Ecto neural progenitor cell (in vitro differentiated cells): ENCODE data around the gene RABGAP1L.

Experiments used
- DNase-seq: peaks from one replicate; pipeline ENCODE4 v3.0.0-alpha.2; 2018; ENCODE audit warnings: low spot score

Gene RABGAP1L

DNA sequence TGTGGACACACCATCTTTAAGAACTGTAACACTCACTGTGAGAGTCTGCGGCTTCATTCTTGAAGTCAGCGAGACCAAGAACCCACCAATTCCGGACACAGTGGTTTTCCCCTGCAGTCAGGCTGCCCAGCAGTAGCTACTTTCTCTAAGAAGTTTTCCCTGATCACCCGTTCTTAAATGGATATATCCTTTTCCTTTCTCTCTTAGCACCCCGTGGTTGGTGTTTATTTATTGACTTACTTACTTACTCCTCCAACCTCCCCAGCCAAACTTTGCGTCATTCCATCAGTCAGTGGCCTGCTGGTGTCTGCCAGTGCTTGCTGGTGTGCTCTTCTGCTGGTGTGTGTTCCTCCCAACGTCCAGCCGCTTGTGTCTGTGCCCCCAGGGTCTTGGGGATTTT lies 553.2 kb downstream of the RABGAP1L start:
- no peak for DNase-seq

- no peak for DNase-seq
Measured at GRCh38 chr1:174713796-174714195, 554.5 kb downstream of the RABGAP1L start.

DNA sequence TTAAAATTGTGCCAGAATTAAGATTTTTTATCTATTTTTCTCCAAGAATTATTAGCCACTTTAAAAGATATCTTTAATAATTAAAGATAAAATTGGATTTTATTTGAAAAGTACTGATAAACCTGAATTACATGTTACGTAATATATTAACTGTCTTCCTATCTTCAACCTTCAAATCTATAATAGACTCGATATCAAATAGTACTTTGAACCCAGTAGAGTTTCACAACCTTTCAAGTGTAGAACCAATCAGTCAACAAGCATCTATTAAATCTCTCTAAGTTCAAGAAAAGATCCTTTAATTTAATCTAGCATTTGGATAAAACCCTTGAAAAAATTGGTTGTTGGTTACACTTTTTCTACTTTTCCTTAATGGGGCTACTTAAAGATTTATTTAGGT lies 559.9 kb downstream of the RABGAP1L start:
- DNase-seq = no peak

DNA sequence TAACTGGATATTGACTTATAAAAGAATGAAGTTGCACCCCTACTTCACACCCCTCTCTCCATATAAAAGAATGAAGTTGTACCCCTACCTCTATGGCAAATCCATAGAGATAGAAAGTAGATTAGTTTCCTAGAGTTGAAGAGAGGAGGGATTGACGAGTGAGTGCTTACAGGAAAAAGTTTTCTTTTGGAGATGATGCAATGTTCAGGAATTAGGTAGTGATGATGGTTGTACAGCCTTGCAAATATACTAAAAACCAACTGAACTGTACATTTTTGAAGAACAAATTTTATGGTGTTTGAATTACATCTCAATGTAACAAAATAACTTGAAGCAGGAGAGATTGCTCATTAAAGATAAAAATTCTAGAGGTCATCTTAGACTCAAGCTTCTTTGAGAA lies 561.3 kb downstream of the RABGAP1L start:
- no peak for DNase-seq

- DNase-seq = no peak
Measured at GRCh38 chr1:174721246-174721645, 561.9 kb downstream of the RABGAP1L start.

- DNase-seq = no peak
Measured at GRCh38 chr1:174723816-174724215, 564.5 kb downstream of the RABGAP1L start.

DNA sequence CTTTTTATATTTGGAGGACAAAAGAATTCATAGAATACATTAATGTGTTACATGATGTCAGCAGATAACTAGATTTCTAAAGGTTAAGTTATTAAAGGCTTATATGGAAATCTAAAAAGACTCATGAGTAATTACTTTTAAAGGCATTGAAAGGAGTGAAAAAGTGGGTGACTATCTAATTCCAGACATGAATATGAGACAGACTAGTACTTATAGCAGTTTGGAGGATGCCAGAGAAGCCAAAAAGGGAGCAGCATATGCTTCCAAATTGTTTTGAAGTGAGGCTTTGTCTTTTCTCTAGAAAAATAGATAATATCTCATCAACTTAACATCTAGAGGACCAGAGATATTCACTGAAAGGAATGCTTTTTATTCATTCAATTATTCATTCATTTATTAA lies 564.9 kb downstream of the RABGAP1L start:
- DNase-seq = no peak

GRCh38 chr1:174726167-174726879 lies 567.0 kb downstream of the RABGAP1L start:
- DNase-seq = no peak

DNA sequence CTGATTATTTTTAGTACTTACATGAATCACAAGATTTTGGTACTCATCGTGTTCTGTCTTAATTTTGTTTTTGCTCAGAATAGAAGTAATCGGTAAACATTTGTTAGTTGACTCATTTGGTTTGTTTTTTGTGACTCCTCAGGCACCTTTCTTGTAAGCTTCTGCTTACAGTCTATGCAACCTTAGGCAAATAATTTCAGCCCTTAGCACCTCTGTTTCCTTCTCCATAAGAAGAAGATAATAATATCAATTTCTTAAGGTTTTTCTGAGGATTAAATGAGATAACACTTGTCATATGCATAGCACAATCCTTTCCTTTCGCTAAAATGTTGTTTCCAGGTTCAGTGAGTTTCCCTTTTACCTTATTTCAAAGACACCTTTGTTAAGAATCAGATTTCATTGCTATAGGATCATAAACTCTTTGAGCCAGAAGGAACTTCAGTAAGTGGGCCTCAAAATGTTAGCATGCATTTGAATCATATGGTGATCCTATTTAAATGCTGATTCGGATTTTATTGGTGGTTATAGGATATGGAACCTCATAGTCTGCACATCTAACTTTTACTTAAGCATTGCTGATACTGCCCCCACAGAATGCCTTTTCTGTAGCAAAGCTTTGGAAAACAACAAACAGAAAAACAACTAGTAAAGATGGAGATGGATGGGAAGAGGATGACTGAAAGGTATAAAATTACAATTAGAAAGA lies 567.7 kb downstream of the RABGAP1L start:
- DNase-seq = no peak

DNA sequence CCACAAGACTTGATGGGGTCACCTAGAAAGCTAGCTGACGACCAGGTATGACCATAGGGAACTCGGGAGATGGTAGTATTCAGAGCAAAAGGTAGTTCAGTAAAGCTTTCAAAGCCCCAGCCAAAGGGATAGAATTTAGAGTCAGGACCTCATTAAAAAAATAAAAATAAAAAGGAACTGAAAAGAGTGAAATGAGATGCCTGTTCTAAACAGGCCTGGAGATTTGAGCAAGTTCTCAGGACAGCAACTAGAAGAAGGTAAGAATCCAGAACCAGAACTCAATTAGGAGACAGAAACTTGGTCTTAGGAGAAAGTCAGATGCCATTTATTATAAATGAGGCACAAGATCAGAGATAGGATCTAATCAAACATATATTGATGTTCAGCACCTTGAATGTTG lies 575.0 kb downstream of the RABGAP1L start:
- DNase-seq = no peak

- no peak for DNase-seq
Measured at GRCh38 chr1:174736831-174737230, 577.5 kb downstream of the RABGAP1L start.

DNA sequence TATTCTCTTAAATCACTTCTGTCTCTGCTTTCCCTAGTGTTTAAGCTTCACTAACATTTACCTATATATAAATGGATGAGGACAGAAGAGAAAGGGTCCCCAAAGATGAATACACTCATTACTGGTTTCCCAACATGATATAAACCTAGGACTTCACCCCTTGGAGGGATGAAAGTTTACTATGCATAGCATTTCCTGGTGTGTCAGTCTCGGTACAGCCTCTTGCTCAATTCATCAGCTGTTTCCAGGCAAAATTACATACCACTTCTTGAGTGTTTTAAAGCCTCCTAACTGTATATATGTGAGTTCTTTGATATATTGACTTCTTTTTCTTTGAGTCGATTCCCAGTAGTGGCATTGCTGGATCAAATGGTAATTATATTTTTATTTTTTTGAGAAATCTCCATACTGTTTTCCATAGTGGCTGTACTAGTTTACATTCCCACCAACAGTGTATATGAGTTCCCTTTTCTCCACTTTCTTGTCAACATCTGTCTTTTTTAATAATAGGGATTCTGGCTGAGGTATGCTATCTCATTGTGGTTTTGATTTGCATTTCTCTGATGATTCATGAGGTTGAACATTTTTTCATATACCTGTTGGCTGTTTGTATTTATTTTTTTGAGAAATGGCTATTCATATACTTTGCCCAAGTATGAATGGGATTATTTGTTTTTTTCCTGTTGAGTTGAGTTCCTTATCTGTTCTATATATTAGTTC lies 581.1 kb downstream of the RABGAP1L start:
- DNase-seq = no peak

- DNase-seq = no peak
Measured at GRCh38 chr1:174742805-174743653, 583.7 kb downstream of the RABGAP1L start.

DNA sequence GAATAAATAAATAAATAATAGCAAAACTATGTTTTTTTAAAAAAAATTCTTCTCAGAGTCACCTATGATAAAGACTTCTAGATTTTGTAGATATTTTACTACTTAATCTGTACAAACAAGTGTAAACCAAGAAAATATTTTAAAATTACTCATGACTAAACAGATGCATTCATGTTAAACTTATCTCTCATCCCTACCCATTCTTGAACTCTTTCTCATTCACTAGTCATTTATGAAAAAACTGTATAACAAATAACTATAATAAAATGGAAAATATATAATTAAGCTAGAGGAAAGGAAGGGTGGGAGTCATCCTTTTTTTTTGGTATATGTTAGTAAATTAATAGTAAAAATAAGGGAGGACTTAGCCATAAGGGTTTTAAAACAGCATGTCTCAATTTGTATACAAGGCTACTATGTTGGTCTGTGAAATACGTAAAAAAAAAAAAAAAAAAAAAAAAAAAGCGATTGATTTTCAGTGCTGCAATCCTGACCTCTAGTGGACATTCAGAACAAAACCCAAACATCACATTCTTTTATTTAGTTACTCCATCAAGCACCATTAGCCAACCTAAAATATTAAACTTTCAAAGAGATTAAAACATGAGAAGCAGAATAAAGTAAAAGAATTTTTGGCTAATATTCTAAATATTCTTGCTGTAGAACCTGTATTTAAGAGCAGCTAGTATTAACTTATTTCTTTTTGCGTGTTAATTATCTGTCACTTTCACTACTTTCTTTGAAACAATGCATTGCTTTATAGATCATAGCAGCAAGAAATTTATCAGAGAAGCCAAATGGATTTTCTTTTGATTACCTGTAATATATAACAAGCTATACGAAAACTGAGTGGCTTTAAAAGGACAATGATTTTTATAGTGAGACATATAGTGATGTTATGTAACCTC lies 584.6 kb downstream of the RABGAP1L start:
- DNase-seq = no peak

DNA sequence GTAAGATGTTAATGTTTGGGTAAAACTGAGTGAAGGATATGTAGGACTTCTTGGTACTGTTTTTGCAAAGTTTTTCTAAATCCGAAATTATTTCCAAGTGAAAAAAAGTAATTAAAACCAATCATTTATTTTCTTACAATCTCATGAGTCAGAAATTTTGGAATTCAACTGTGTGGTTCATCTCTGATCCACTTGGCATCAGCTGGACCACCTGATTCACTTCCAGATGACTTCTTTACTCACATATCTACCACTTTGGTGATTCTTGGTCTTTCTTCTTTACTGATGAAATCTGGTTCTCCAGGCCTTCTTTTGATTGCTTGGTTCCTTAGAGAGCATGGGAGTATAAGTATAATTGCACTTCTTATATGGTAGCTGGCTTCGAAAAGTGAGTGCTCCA lies 585.6 kb downstream of the RABGAP1L start:
- DNase-seq = no peak

GRCh38 chr1:174746024-174746808 lies 586.9 kb downstream of the RABGAP1L start:
- DNase-seq = no peak

DNA sequence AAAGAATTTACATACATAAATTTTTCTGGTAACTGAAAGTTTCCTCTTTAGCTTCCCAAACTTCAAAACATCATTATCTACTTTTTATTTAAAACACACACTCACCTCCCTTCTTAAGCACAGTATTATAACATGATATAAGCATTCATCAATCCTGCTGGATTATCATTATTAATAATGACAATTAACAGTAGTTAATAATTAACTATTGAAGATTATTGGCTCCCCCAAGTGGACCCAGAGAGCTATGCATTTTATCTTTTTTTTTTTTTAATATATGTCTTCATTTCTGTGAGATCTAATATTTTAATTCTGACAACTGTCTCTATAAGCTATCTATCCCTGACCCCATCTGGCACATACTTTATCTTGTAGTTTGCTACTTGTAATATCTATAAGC lies 588.3 kb downstream of the RABGAP1L start:
- no peak for DNase-seq

DNA sequence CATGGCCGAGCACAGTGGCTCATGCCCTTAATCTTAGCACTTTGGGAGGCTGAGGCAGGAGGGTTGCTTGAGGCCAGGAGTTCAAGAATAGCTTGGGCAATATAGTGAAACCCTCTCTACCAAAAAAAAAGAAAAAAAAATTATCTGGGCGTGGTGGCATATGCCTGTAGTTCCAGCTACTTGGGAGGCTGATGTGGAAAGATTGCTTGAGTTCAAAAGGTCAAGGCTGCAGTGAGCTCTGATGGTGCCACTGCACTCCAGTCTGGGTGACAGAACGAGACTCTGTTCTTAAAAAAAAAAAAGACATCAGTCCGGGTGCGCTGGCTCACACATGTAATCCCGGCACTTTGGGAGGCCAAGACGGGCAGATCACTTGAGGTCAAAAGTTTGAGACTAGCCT lies 589.3 kb downstream of the RABGAP1L start:
- no peak for DNase-seq

GRCh38 chr1:174753131-174753530 lies 593.8 kb downstream of the RABGAP1L start:
- DNase-seq = no peak

- DNase-seq = no peak
Measured at GRCh38 chr1:174761335-174761734, 602.0 kb downstream of the RABGAP1L start.
